Measurements from ENCODE around the gene AFG3L2. TPM values are rescaled to one million over a fixed set of nuclear protein-coding genes. Genes with fewer than 3 reads are reported as not detected.

Gene AFG3L2
- total RNA-seq, 2 experiments from 2014 or later = 60.6 to 64.0 TPM

- no peak overlapping the region for H3K27ac Mint-ChIP-seq
- ATAC-seq (no peak), DNase-seq (no peak)
- no peaks in the 10 kb centered on the region for H3K4me1 Mint-ChIP-seq (ENCODE audit: low read depth)
- peaks cover 12% of the 10 kb centered on the region for H3K27me3 Mint-ChIP-seq
- TF ChIP-seq CTCF (IDR thresholded peaks at IDR 0.05) = no peak
- CTCF ChIA-PET = interaction anchor here (0.8 to 1.6 kb wide), 2 partner anchors 8 to 15 kb away, joined by 3 to 12 read pairs; no protein-coding TSS in a partner anchor
- intact Hi-C loops (cut with micrococcal nuclease) = no loop called here
- H3K4me3 Mint-ChIP-seq = no peak overlapping the region
- H3K9me3 Mint-ChIP-seq = no peaks in the 10 kb centered on the region
- H3K36me3 Mint-ChIP-seq (ENCODE audit: low read depth) = no peaks in the 10 kb centered on the region
- POLR2A ChIA-PET = interaction anchor here (1.7 kb wide), 1 partner anchor 8 kb away, joined by 4 read pairs; no protein-coding TSS in a partner anchor
Measured at GRCh38 chr18:12279781-12280531, 97.1 kb downstream of the AFG3L2 start.

Other genes starting within 250 kb of the AFG3L2 start
- gene CIDEA, start 122.9 kb downstream of the AFG3L2 start, total RNA-seq = not detected
- gene TUBB6, start 69.0 kb downstream of the AFG3L2 start, total RNA-seq = 10 to 100 TPM; 11.5 to 12.6 TPM
- 1 to 10 TPM; 6.3 to 6.5 TPM for gene PRELID3A, start 30.7 kb upstream of the AFG3L2 start, total RNA-seq